GM23248 (cell line): Measurements from ENCODE around the gene NUDCD3.

ENCODE experiments used
- EZH2 ChIP-seq: fragments of 200-600 bp; sonication (generic); IDR thresholded peaks from 2 replicates; pipeline ENCODE4 v1.6.1; 2018; ENCODE audit warnings: antibody characterized with exemption, mild to moderate bottlenecking; ENCODE audit not compliant: insufficient read depth, poor library complexity, severe bottlenecking
- EZH2phosphoT487 ChIP-seq: fragments of 200-600 bp; sonication (generic); IDR thresholded peaks from 2 replicates; pipeline ENCODE4 v1.6.1; 2018; ENCODE audit warnings: antibody characterized with exemption, moderate library complexity, mild to moderate bottlenecking, low read depth; ENCODE audit not compliant: insufficient read depth

DNA sequence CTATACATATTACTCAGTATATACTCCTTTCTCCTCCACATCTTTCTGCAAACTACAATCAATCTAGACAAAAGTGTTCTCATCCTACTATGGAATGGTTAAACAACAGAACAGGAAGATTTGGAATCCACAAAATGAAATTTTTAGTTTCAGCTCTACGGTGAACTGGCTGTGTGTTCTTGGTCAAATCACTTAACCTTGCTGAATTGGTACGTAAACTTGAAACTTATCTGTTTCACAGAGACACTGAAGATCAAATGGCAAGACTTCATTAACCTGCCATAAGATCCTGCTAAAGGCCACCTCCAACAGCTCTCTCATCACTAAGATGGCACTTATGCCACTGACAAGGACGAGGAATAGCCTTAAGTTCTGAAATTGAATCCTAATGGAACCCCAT, 1.5 kb downstream of the NUDCD3 start:
- no peak for TF ChIP-seq EZH2
- no peak for TF ChIP-seq EZH2phosphoT487
